B cell (primary cell): ENCODE results near the gene LAIR2.

Experiments
- CTCF ChIP-seq: fragments of 200-600 bp; IDR thresholded peaks from one replicate; pipeline ENCODE4 v1.8.0; 2022; ENCODE audit warnings: antibody characterized with exemption, mild to moderate bottlenecking
- EZH2 ChIP-seq: IDR thresholded peaks from 2 replicates; pipeline ENCODE4 v1.6.1; 2012; ENCODE audit warnings: borderline replicate concordance, low read depth, mild to moderate bottlenecking, moderate library complexity, low read length; ENCODE audit not compliant: insufficient read depth, poor library complexity, severe bottlenecking

- no peak for TF ChIP-seq CTCF
- TF ChIP-seq EZH2 = no peak
Measured at GRCh38 chr19:54470991-54471782, 31.4 kb upstream of the LAIR2 start.
